HG02759 (cell line): ENCODE measurements around the gene ZNF32.

ENCODE experiments used
- ATAC-seq: cut with Tn5 transposase; IDR thresholded peaks from one replicate; pipeline ENCODE4 v1.9.1; 2021; ENCODE audit warnings: mild to moderate bottlenecking, moderate library complexity; ENCODE audit not compliant: unreplicated experiment

The ZNF32 gene

GRCh38 chr10:43648398-43649184 lies at the start of gene ZNF32:
TSS of gene ZNF32 (minus strand) at chr10:43648881. CDS start at chr10:43646133, 2,748 bp downstream.
- peak; percentile 100 for ATAC-seq

GRCh38 chr10:43698156-43698555 lies 49.5 kb upstream of the ZNF32 start:
- no peak for ATAC-seq

- ATAC-seq, result no peak
These were observed 48.3 kb upstream of the ZNF32 start for GRCh38 chr10:43696909-43697483.

- ATAC-seq, result no peak
These were observed 47.0 kb upstream of the ZNF32 start for GRCh38 chr10:43695730-43696129.

GRCh38 chr10:43695321-43695720 lies 46.6 kb upstream of the ZNF32 start:
- ATAC-seq, result no peak

- no peak for ATAC-seq
These were observed 45.8 kb upstream of the ZNF32 start for GRCh38 chr10:43694526-43694925.

GRCh38 chr10:43693602-43694001 lies 44.9 kb upstream of the ZNF32 start:
- ATAC-seq, result no peak

- no peak for ATAC-seq
These were observed 43.6 kb upstream of the ZNF32 start for GRCh38 chr10:43692051-43692825.

GRCh38 chr10:43691485-43691884 lies 42.8 kb upstream of the ZNF32 start:
- no peak for ATAC-seq

GRCh38 chr10:43689955-43690771 lies 41.5 kb upstream of the ZNF32 start:
- peak; percentile 98 for ATAC-seq

GRCh38 chr10:43689618-43689954 lies 40.9 kb upstream of the ZNF32 start:
- ATAC-seq, result peak; percentile 53

- no peak for ATAC-seq
These were observed 40.4 kb upstream of the ZNF32 start for GRCh38 chr10:43689007-43689491.

GRCh38 chr10:43688348-43688892 lies 39.7 kb upstream of the ZNF32 start:
- ATAC-seq, result no peak

GRCh38 chr10:43687373-43687772 lies 38.7 kb upstream of the ZNF32 start:
- ATAC-seq, result no peak

- ATAC-seq, result no peak
These were observed 37.7 kb upstream of the ZNF32 start for GRCh38 chr10:43686414-43686813.

GRCh38 chr10:43685744-43686143 lies 37.1 kb upstream of the ZNF32 start:
- no peak for ATAC-seq

GRCh38 chr10:43684292-43684559 lies 35.5 kb upstream of the ZNF32 start:
- ATAC-seq, result no peak

GRCh38 chr10:43683451-43684291 lies 35.0 kb upstream of the ZNF32 start:
- peak; percentile 78 for ATAC-seq

GRCh38 chr10:43682956-43683355 lies 34.3 kb upstream of the ZNF32 start:
- ATAC-seq, result no peak

GRCh38 chr10:43681721-43682120 lies 33.0 kb upstream of the ZNF32 start:
- no peak for ATAC-seq
